HUES6 (cell line): ENCODE results near the gene PROZ.

Source experiments
- H3K27ac ChIP-seq: 2 replicates; pipeline ENCODE4 v1.7.0; 2013; ENCODE audit warnings: low read depth, mild to moderate bottlenecking, low read length, inconsistent platforms
- H3K27me3 ChIP-seq: 2 replicates; pipeline ENCODE4 v1.6.1; 2013; ENCODE audit warnings: low read length; ENCODE audit not compliant: control insufficient read depth, insufficient read depth
- H3K36me3 ChIP-seq: 2 replicates; pipeline ENCODE4 v1.6.1; 2013; ENCODE audit warnings: low read length; ENCODE audit not compliant: control insufficient read depth, insufficient read depth
- H3K4me1 ChIP-seq: 2 replicates; pipeline ENCODE4 v1.6.1; 2013; ENCODE audit warnings: low read length; ENCODE audit not compliant: control insufficient read depth, insufficient read depth
- H3K4me3 ChIP-seq: 2 replicates; pipeline ENCODE4 v1.5.1; 2013; ENCODE audit warnings: low read depth, low read length
- H3K9ac ChIP-seq: one replicate; pipeline ENCODE4 v1.6.1; 2013; ENCODE audit warnings: mild to moderate bottlenecking, low read length
- H3K9me3 ChIP-seq: 2 replicates; pipeline ENCODE4 v1.6.1; 2013; ENCODE audit warnings: low read depth, low read length; ENCODE audit not compliant: control insufficient read depth, insufficient read depth

Gene PROZ

GRCh38 chr13:113172419-113172926 is 14.0 kb downstream of the PROZ start:
- peaks cover 80% of the 10 kb centered on the region for H3K36me3 ChIP-seq

GRCh38 chr13:113176280-113176679 is 17.8 kb downstream of the PROZ start:
- no peaks in the 10 kb centered on the region for H3K9me3 ChIP-seq
- H3K9ac ChIP-seq, result no peak overlapping the region
- H3K27ac ChIP-seq, result no peak overlapping the region
- H3K36me3 ChIP-seq, result peaks cover 94% of the 10 kb centered on the region
- H3K27me3 ChIP-seq, result no peaks in the 10 kb centered on the region
- no peak overlapping the region for H3K4me3 ChIP-seq
- peaks cover 4% of the 10 kb centered on the region; the same call in 1 of the 2 replicates for H3K4me1 ChIP-seq

More at GRCh38 chr13:113172419-113172926, 14.0 kb downstream of the PROZ start:
- peaks cover 5% of the 10 kb centered on the region; the same call in 1 of the 2 replicates for H3K4me1 ChIP-seq
- H3K4me3 ChIP-seq, result no peak overlapping the region
- no peak overlapping the region for H3K27ac ChIP-seq
- H3K27me3 ChIP-seq, result no peaks in the 10 kb centered on the region
- no peaks in the 10 kb centered on the region for H3K9me3 ChIP-seq
- H3K9ac ChIP-seq, result no peak overlapping the region

- Histone ChIP-seq H3K4me1 (peaks cover 4% of the 10 kb centered on the region; the same call in 1 of the 2 replicates), H3K9me3 (no peaks in the 10 kb centered on the region), H3K27me3 (no peaks in the 10 kb centered on the region), H3K36me3 (peaks cover 94% of the 10 kb centered on the region), H3K9ac (no peak overlapping the region), H3K27ac (no peak overlapping the region), H3K4me3 (no peak overlapping the region)
Observed at GRCh38 chr13:113176822-113177221, 18.4 kb downstream of the PROZ start.

GRCh38 chr13:113178070-113178895 is 19.8 kb downstream of the PROZ start:
- H3K4me3 ChIP-seq, result no peak overlapping the region
- no peak overlapping the region for H3K27ac ChIP-seq
- H3K9me3 ChIP-seq, result no peaks in the 10 kb centered on the region
- no peaks in the 10 kb centered on the region for H3K27me3 ChIP-seq
- peaks cover 4% of the 10 kb centered on the region; the same call in 1 of the 2 replicates for H3K4me1 ChIP-seq
- no peak overlapping the region for H3K9ac ChIP-seq
- peaks cover 89% of the 10 kb centered on the region for H3K36me3 ChIP-seq

- no peak overlapping the region for H3K27ac ChIP-seq
Observed at GRCh38 chr13:113178896-113179167, 20.4 kb downstream of the PROZ start.

GRCh38 chr13:113179374-113180230 is 21.2 kb downstream of the PROZ start:
- Histone ChIP-seq H3K27me3 (no peaks in the 10 kb centered on the region), H3K4me3 (no peak overlapping the region), H3K4me1 (peaks cover 4% of the 10 kb centered on the region; the same call in 1 of the 2 replicates), H3K9me3 (no peaks in the 10 kb centered on the region), H3K36me3 (peaks cover 90% of the 10 kb centered on the region), H3K27ac (no peak overlapping the region), H3K9ac (peak overlapping the region; percentile 17)

More at GRCh38 chr13:113178896-113179167, 20.4 kb downstream of the PROZ start:
- no peaks in the 10 kb centered on the region for H3K27me3 ChIP-seq
- H3K9ac ChIP-seq, result no peak overlapping the region
- no peaks in the 10 kb centered on the region for H3K9me3 ChIP-seq
- peaks cover 90% of the 10 kb centered on the region for H3K36me3 ChIP-seq
- no peak overlapping the region for H3K4me3 ChIP-seq
- H3K4me1 ChIP-seq, result peaks cover 4% of the 10 kb centered on the region; the same call in 1 of the 2 replicates

GRCh38 chr13:113182046-113182445 is 23.6 kb downstream of the PROZ start:
- H3K36me3 ChIP-seq, result peaks cover 87% of the 10 kb centered on the region

GRCh38 chr13:113183450-113184129 is 25.1 kb downstream of the PROZ start:
- Histone ChIP-seq H3K27me3 (no peaks in the 10 kb centered on the region), H3K4me1 (peaks cover 4% of the 10 kb centered on the region; the same call in 1 of the 2 replicates), H3K36me3 (peaks cover 88% of the 10 kb centered on the region), H3K27ac (no peak overlapping the region), H3K4me3 (no peak overlapping the region), H3K9me3 (no peaks in the 10 kb centered on the region), H3K9ac (no peak overlapping the region)

More at GRCh38 chr13:113182046-113182445, 23.6 kb downstream of the PROZ start:
- Histone ChIP-seq H3K4me3 (no peak overlapping the region), H3K9ac (no peak overlapping the region), H3K27ac (no peak overlapping the region), H3K4me1 (peaks cover 4% of the 10 kb centered on the region; the same call in 1 of the 2 replicates), H3K9me3 (no peaks in the 10 kb centered on the region), H3K27me3 (no peaks in the 10 kb centered on the region)

GRCh38 chr13:113184568-113185440 is 26.4 kb downstream of the PROZ start:
- Histone ChIP-seq H3K27me3 (no peaks in the 10 kb centered on the region), H3K9ac (no peak overlapping the region), H3K27ac (no peak overlapping the region), H3K9me3 (no peaks in the 10 kb centered on the region), H3K4me3 (no peak overlapping the region), H3K36me3 (peaks cover 83% of the 10 kb centered on the region), H3K4me1 (peaks cover 2% of the 10 kb centered on the region; the same call in 1 of the 2 replicates)
